Upper lobe of right lung (tissue), 1 donor: Measurements from ENCODE around the gene MYL3. TPM values are rescaled to one million over a fixed set of nuclear protein-coding genes. Genes with fewer than 3 reads are reported as not detected.
A peak's percentile ranks its signal among the peaks of the same experiment; 100 is the strongest.

Experiments used
- ATAC-seq: fragments of 200-7000 bp; cut with Tn5 transposase; one replicate; pipeline ENCODE4 v1.9.1; 2020; ENCODE audit warnings: mild to moderate bottlenecking, moderate library complexity
- DNase-seq: peaks from one replicate; pipeline ENCODE4 v3.0.0-alpha.2; 2020
- H3K27ac ChIP-seq: fragments of 200-600 bp; one replicate; pipeline ENCODE4 v1.8.0; 2022
- H3K27me3 ChIP-seq: fragments of 200-600 bp; one replicate; pipeline ENCODE4 v1.8.0; 2022; ENCODE audit warnings: mild to moderate bottlenecking
- H3K36me3 ChIP-seq: fragments of 200-600 bp; one replicate; pipeline ENCODE4 v1.8.0; 2022
- H3K4me1 ChIP-seq: fragments of 200-600 bp; one replicate; pipeline ENCODE4 v1.8.0; 2022
- H3K4me3 ChIP-seq: fragments of 200-600 bp; one replicate; pipeline ENCODE4 v1.8.0; 2022; ENCODE audit warnings: mild to moderate bottlenecking
- H3K9me3 ChIP-seq: fragments of 200-600 bp; one replicate; pipeline ENCODE4 v1.8.0; 2022
- CTCF ChIP-seq: fragments of 200-600 bp; IDR thresholded peaks from one replicate; pipeline ENCODE4 v1.8.0; 2022; ENCODE audit warnings: antibody characterized with exemption
- intact Hi-C: fragments of 100-400 bp; cut with DNase I; formaldehyde crosslinking; loops from one replicate; pipeline ENCODE4 v1.11.0; 2022
- total RNA-seq: library from RNA; stranded (reverse); fragmentation: NEBNext Ultra II Directional; extraction: Animal tissue kit (Norgen Biotek cat#: 25700); gene quantifications from one replicate; pipeline ENCODE4 v1.2.1, GENCODE V29; 2021
- donor health status: DM: no; HTN: yes; CAD: no; lungs with severe emphysema.

MYL3 gene
- total RNA-seq, 1 donor from 2014 or later: 3.8 TPM

GRCh38 chr3:46895761-46896160 lies 32.5 kb upstream of the MYL3 start:
- H3K27me3 ChIP-seq: peaks cover 7% of the 10 kb centered on the region
- H3K4me3 ChIP-seq: no peak overlapping the region
- no peak for TF ChIP-seq CTCF
- intact Hi-C loops: loop anchor here (5.0 kb wide), 1 partner anchor 188 kb away; no protein-coding TSS in a partner anchor
- no peaks in the 10 kb centered on the region for H3K36me3 ChIP-seq
- H3K9me3 ChIP-seq: no peaks in the 10 kb centered on the region
- H3K27ac ChIP-seq: no peak overlapping the region
- H3K4me1 ChIP-seq: peaks cover 28% of the 10 kb centered on the region
- DNase-seq (no peak), ATAC-seq (no peak)

- Histone ChIP-seq H3K27me3 (peaks cover 7% of the 10 kb centered on the region), H3K36me3 (no peaks in the 10 kb centered on the region), H3K4me1 (peaks cover 28% of the 10 kb centered on the region), H3K9me3 (no peaks in the 10 kb centered on the region), H3K4me3 (no peak overlapping the region), H3K27ac (no peak overlapping the region)
- intact Hi-C loops: loop anchor here (5.0 kb wide), 1 partner anchor 188 kb away; no protein-coding TSS in a partner anchor
- DNase-seq (peak; percentile 89), ATAC-seq (peak; percentile 61)
- peak; percentile 88 for TF ChIP-seq CTCF
These were observed 32.0 kb upstream of the MYL3 start for GRCh38 chr3:46895204-46895660.

GRCh38 chr3:46894256-46894655 lies 31.0 kb upstream of the MYL3 start:
- TF ChIP-seq CTCF: no peak
- H3K36me3 ChIP-seq: no peaks in the 10 kb centered on the region
- H3K27me3 ChIP-seq: peaks cover 7% of the 10 kb centered on the region
- H3K9me3 ChIP-seq: no peaks in the 10 kb centered on the region
- no peak overlapping the region for H3K27ac ChIP-seq
- intact Hi-C loops: no loop called here
- DNase-seq (no peak), ATAC-seq (no peak)
- H3K4me1 ChIP-seq: peaks cover 28% of the 10 kb centered on the region
- no peak overlapping the region for H3K4me3 ChIP-seq

- no peak for TF ChIP-seq CTCF
- ATAC-seq (no peak), DNase-seq (no peak)
- H3K27ac ChIP-seq: no peak overlapping the region
- no peak overlapping the region for H3K4me3 ChIP-seq
- H3K9me3 ChIP-seq: no peaks in the 10 kb centered on the region
- H3K36me3 ChIP-seq: no peaks in the 10 kb centered on the region
- intact Hi-C loops: no loop called here
- H3K4me1 ChIP-seq: peaks cover 23% of the 10 kb centered on the region
- H3K27me3 ChIP-seq: peaks cover 6% of the 10 kb centered on the region
These were observed 30.5 kb upstream of the MYL3 start for GRCh38 chr3:46893763-46894162.

- Histone ChIP-seq H3K4me1 (peaks cover 22% of the 10 kb centered on the region), H3K27me3 (peaks cover 1% of the 10 kb centered on the region), H3K36me3 (no peaks in the 10 kb centered on the region), H3K4me3 (no peak overlapping the region), H3K27ac (no peak overlapping the region), H3K9me3 (no peaks in the 10 kb centered on the region)
- no peak for ATAC-seq
- intact Hi-C loops: no loop called here
- no peak for DNase-seq
- no peak for TF ChIP-seq CTCF
These were observed 30.0 kb upstream of the MYL3 start for GRCh38 chr3:46893146-46893748.
